B cell (primary cell): ENCODE results near the gene ADRB1. TPM values are rescaled to one million over a fixed set of nuclear protein-coding genes. Genes with fewer than 3 reads are reported as not detected.

Experiments used
- ATAC-seq: fragments of 200-7000 bp; cut with Tn5 transposase; one replicate; pipeline ENCODE4 v1.10.0; 2021; ENCODE audit warnings: low read depth, mild to moderate bottlenecking, moderate number of reproducible peaks, moderate library complexity
- CTCF ChIA-PET: fragments of 350-600 bp; sonication (Branson Sonifier 250); formaldehyde crosslinking; loops from one replicate; lab custom pipeline; 2021; ENCODE audit warnings: antibody characterized with exemption, inconsistent platforms; lab: Charles Lee
- POLR2A ChIA-PET: fragments of 350-600 bp; sonication (Branson Sonifier 250); formaldehyde crosslinking; loops from one replicate; lab custom pipeline; 2021; ENCODE audit warnings: antibody characterized with exemption; lab: Charles Lee
- DNase-seq: peaks from one replicate; pipeline ENCODE4 v3.0.0; 2013
- H2AFZ ChIP-seq: 2 replicates; pipeline ENCODE4 v1.6.1; 2012; ENCODE audit warnings: mild to moderate bottlenecking, low read depth, low read length; ENCODE audit not compliant: insufficient read depth, poor library complexity, severe bottlenecking
- H3K27ac ChIP-seq, 2 donors: 1 replicate in 1 of 2; 2 replicates in 1 of 2; pipeline ENCODE4 v1.5.1; 2012 to 2013; ENCODE audit warnings: low read length in 2 of 2, mild to moderate bottlenecking in 2 of 2, moderate library complexity in 1 of 2
- H3K27me3 ChIP-seq, 4 experiments: fragments of 200-600 bp in 1 of 4; sonication (generic) in 1 of 4; replicated peaks in 1 of 4; 1 replicate in 2 of 4; 2 replicates in 2 of 4; pipeline versions ENCODE4 v1.6.1 to v1.7.0; 2013 to 2016; ENCODE audit warnings: low read length in 3 of 4, mild to moderate bottlenecking in 2 of 4, mixed read lengths in 1 of 4, moderate library complexity in 1 of 4; ENCODE audit not compliant: insufficient read depth in 4 of 4, control insufficient read depth in 3 of 4; ENCODE audit errors: control extremely low read depth in 1 of 4
- H3K36me3 ChIP-seq, 2 experiments: replicated peaks in 1 of 2; 1 replicate in 1 of 2; 2 replicates in 1 of 2; pipeline versions ENCODE4 v1.6.1 to v1.7.1; 2013; ENCODE audit warnings: low read length in 1 of 2; ENCODE audit not compliant: insufficient read depth in 2 of 2, control insufficient read depth in 1 of 2; ENCODE audit errors: control extremely low read depth in 1 of 2, extremely low read depth in 1 of 2
- H3K4me1 ChIP-seq, 2 donors: fragments of 200-600 bp in 1 of 2; sonication (generic) in 1 of 2; 1 replicate in 1 of 2; 2 replicates in 1 of 2; pipeline versions ENCODE4 v1.5.1 to v1.6.1; 2013 to 2017; ENCODE audit warnings: low read length in 2 of 2; ENCODE audit not compliant: control insufficient read depth in 2 of 2, insufficient read depth in 2 of 2
- H3K4me2 ChIP-seq: replicated peaks from 2 replicates; pipeline ENCODE3; 2012; ENCODE audit warnings: mild to moderate bottlenecking, low read depth, low read length; ENCODE audit not compliant: poor library complexity, severe bottlenecking
- H3K4me3 ChIP-seq, 5 experiments: fragments of 200-600 bp in 1 of 5; sonication (generic) in 1 of 5; 1 replicate in 3 of 5; 2 replicates in 2 of 5; pipeline versions ENCODE4 v1.5.1 to v1.7.0; 2011 to 2016; ENCODE audit warnings: low read length in 4 of 5, mild to moderate bottlenecking in 4 of 5, low read depth in 2 of 5, control low read depth in 1 of 5, moderate library complexity in 1 of 5; ENCODE audit not compliant: insufficient read depth in 1 of 5; ENCODE audit errors: control extremely low read depth in 1 of 5, extremely low read depth in 1 of 5
- H3K79me2 ChIP-seq: fragments of 200-600 bp; sonication (generic); one replicate; pipeline ENCODE4 v1.6.0; 2016; ENCODE audit warnings: low read length; ENCODE audit not compliant: control insufficient read depth, insufficient read depth
- H3K9ac ChIP-seq: fragments of 200-600 bp; sonication (generic); 2 replicates; pipeline ENCODE4 v1.6.1; 2017; ENCODE audit warnings: mild to moderate bottlenecking, low read length, moderate library complexity
- H3K9me3 ChIP-seq, 3 donors: one replicate each; pipeline versions ENCODE4 v1.6.1 to v1.7.1; 2013; ENCODE audit warnings: low read length in 2 of 3; ENCODE audit not compliant: control insufficient read depth in 2 of 3, insufficient read depth in 1 of 3; ENCODE audit errors: control extremely low read depth in 1 of 3
- H4K20me1 ChIP-seq: 2 replicates; pipeline ENCODE4 v1.6.0; 2012; ENCODE audit warnings: mild to moderate bottlenecking, low read length; ENCODE audit not compliant: insufficient read depth, control insufficient read depth, poor library complexity, severe bottlenecking
- H3K27ac Mint-ChIP-seq: one replicate; pipeline ENCODE4 v1.8.0; 2021; ENCODE audit warnings: mixed read lengths
- H3K27me3 Mint-ChIP-seq: one replicate; pipeline ENCODE4 v1.8.0; 2021; ENCODE audit warnings: mixed read lengths
- H3K4me1 Mint-ChIP-seq: one replicate; pipeline ENCODE4 v1.8.0; 2021; ENCODE audit warnings: mixed read lengths
- H3K4me3 Mint-ChIP-seq: one replicate; pipeline ENCODE4 v1.8.0; 2021; ENCODE audit warnings: mixed read lengths
- H3K9me3 Mint-ChIP-seq: one replicate; pipeline ENCODE4 v1.8.0; 2022; ENCODE audit warnings: mixed read lengths; ENCODE audit not compliant: insufficient read depth
- CTCF ChIP-seq: fragments of 200-600 bp; IDR thresholded peaks from one replicate; pipeline ENCODE4 v1.8.0; 2022; ENCODE audit warnings: antibody characterized with exemption, mild to moderate bottlenecking
- EZH2 ChIP-seq: IDR thresholded peaks from 2 replicates; pipeline ENCODE4 v1.6.1; 2012; ENCODE audit warnings: borderline replicate concordance, low read depth, mild to moderate bottlenecking, moderate library complexity, low read length; ENCODE audit not compliant: insufficient read depth, poor library complexity, severe bottlenecking
- WGBS: methylation state at CpG from one replicate; pipeline ENCODE4 v1.1.5; 2013; ENCODE audit warnings: missing lambda C conversion rate; ENCODE audit not compliant: insufficient coverage; 5-methylcytosine and 5-hydroxymethylcytosine counted together
- intact Hi-C: fragments of 100-400 bp; cut with micrococcal nuclease; formaldehyde crosslinking; loops from one replicate; pipeline ENCODE4 v1.10.0; 2022
- polyA plus RNA-seq: library from polyadenylated mRNA; depleted of rRNA; stranded (reverse); fragments of >200 nt; gene quantifications from 2 replicates; pipeline ENCODE4 v1.2.3, GENCODE V29; 2012
- total RNA-seq, 2 donors: library from RNA; stranded (reverse); fragments of 120-200 nt in 1 of 2; gene quantifications; 1 replicate in 1 of 2; 2 replicates in 1 of 2; pipeline versions ENCODE4 v1.2.3 to v1.2.4, GENCODE V29; 2013 to 2022

Gene ADRB1
- total and polyA plus RNA-seq, 2 donors (not counting 1 experiment from before 2014, with no cell fraction given), result 0.10 TPM; not detected in 1

- POLR2A ChIA-PET, result no interaction called here
- Histone ChIP-seq H3K9ac (no peak overlapping the region), H3K27me3 (peaks cover 0 to 6% (median 3%) of the 10 kb centered on the region in 4 experiments), H3K4me1 (no peaks in the 10 kb centered on the region), H3K4me3 (no peak overlapping the region), H3K4me2 (no peak overlapping the region), H4K20me1 (no peaks in the 10 kb centered on the region), H3K79me2 (no peaks in the 10 kb centered on the region), H3K27ac (no peak overlapping the region), H3K9me3 (peaks cover 0 to 5% (median 0%) of the 10 kb centered on the region in 3 donors), H2AFZ (no peak overlapping the region), H3K36me3 (no peaks in the 10 kb centered on the region)
- peaks cover 2% of the 10 kb centered on the region for H3K4me1 Mint-ChIP-seq
- TF ChIP-seq EZH2 (no peak), CTCF (no peak)
- H3K9me3 Mint-ChIP-seq, result no peaks in the 10 kb centered on the region
- no peak overlapping the region for H3K27ac Mint-ChIP-seq
- intact Hi-C loops, result no loop called here
- CTCF ChIA-PET, result no interaction called here
- DNase-seq (no peak), ATAC-seq (no peak)
- WGBS, result 62% methylated on average over 5 of the region's 6 CpGs
- H3K4me3 Mint-ChIP-seq, result no peak overlapping the region
- H3K27me3 Mint-ChIP-seq, result peaks cover 39% of the 10 kb centered on the region
Observed at GRCh38 chr10:114061148-114061547, 17.5 kb downstream of the ADRB1 start.

- Histone ChIP-seq H3K27ac (no peak overlapping the region), H2AFZ (no peak overlapping the region), H3K36me3 (no peaks in the 10 kb centered on the region), H3K27me3 (peaks cover 0 to 4% (median 2%) of the 10 kb centered on the region in 4 experiments), H3K9me3 (peaks cover 0 to 5% (median 0%) of the 10 kb centered on the region in 3 donors), H3K4me3 (no peak overlapping the region), H3K4me2 (no peak overlapping the region), H3K79me2 (no peaks in the 10 kb centered on the region), H3K9ac (no peak overlapping the region), H3K4me1 (no peaks in the 10 kb centered on the region), H4K20me1 (no peaks in the 10 kb centered on the region)
- Mint-ChIP-seq H3K27ac (no peak overlapping the region), H3K4me3 (no peak overlapping the region), H3K4me1 (peaks cover 2% of the 10 kb centered on the region), H3K27me3 (peaks cover 39% of the 10 kb centered on the region), H3K9me3 (no peaks in the 10 kb centered on the region)
- intact Hi-C loops, result no loop called here
- ChIA-PET POLR2A (no interaction called here), CTCF (no interaction called here)
- no peak for TF ChIP-seq CTCF
- no peak for TF ChIP-seq EZH2
- ATAC-seq, result no peak
- 72% methylated on average over 2 of the region's 9 CpGs for WGBS
- DNase-seq, result no peak
Observed at GRCh38 chr10:114061789-114062188, 18.1 kb downstream of the ADRB1 start.
